Measurements from ENCODE around the gene CABLES1. TPM values are rescaled to one million over a fixed set of nuclear protein-coding genes. Genes with fewer than 3 reads are reported as not detected.
A peak's percentile ranks its signal among the peaks of the same experiment; 100 is the strongest.
"Not testable (repeated sequence)": the region's sequence is repeated elsewhere in the genome, so short reads cannot be mapped to it uniquely, and the experiment has no call there.

CABLES1 gene
- total RNA-seq, 1 donor from 2014 or later: 18.3 TPM

GRCh38 chr18:23266717-23267446 lies 131.6 kb downstream of the CABLES1 start:
- no peak for DNase-seq (ENCODE audit: low spot score)

GRCh38 chr18:23267447-23267776 lies 132.1 kb downstream of the CABLES1 start:
- no peak for DNase-seq (ENCODE audit: low spot score)

GRCh38 chr18:23268641-23269040 lies 133.4 kb downstream of the CABLES1 start:
- peak; percentile 26 for DNase-seq (ENCODE audit: low spot score)

GRCh38 chr18:23269068-23269467 lies 133.8 kb downstream of the CABLES1 start:
- DNase-seq (ENCODE audit: low spot score): not testable (repeated sequence)

- no peak for DNase-seq (ENCODE audit: low spot score)
Measured at GRCh38 chr18:23269928-23270327, 134.6 kb downstream of the CABLES1 start.

GRCh38 chr18:23270986-23271680 lies 135.8 kb downstream of the CABLES1 start:
- peak; percentile 42 for DNase-seq (ENCODE audit: low spot score)

- DNase-seq (ENCODE audit: low spot score): no peak
Measured at GRCh38 chr18:23272498-23273232, 137.4 kb downstream of the CABLES1 start.

GRCh38 chr18:23273443-23273966 lies 138.2 kb downstream of the CABLES1 start:
- no peak for DNase-seq (ENCODE audit: low spot score)

- DNase-seq (ENCODE audit: low spot score): no peak
Measured at GRCh38 chr18:23274638-23275482, 139.6 kb downstream of the CABLES1 start.

- no peak for DNase-seq (ENCODE audit: low spot score)
Measured at GRCh38 chr18:23276451-23276850, 141.2 kb downstream of the CABLES1 start.

GRCh38 chr18:23277399-23277798 lies 142.1 kb downstream of the CABLES1 start:
- no peak for DNase-seq (ENCODE audit: low spot score)

GRCh38 chr18:23279931-23280330 lies 144.6 kb downstream of the CABLES1 start:
- no peak for DNase-seq (ENCODE audit: low spot score)

GRCh38 chr18:23280844-23281243 lies 145.6 kb downstream of the CABLES1 start:
- no peak for DNase-seq (ENCODE audit: low spot score)

- DNase-seq (ENCODE audit: low spot score): no peak
Measured at GRCh38 chr18:23281626-23282436, 146.5 kb downstream of the CABLES1 start.

GRCh38 chr18:23282437-23282781 lies 147.1 kb downstream of the CABLES1 start:
- DNase-seq (ENCODE audit: low spot score): no peak

- no peak for DNase-seq (ENCODE audit: low spot score)
Measured at GRCh38 chr18:23283916-23284430, 148.7 kb downstream of the CABLES1 start.

- DNase-seq (ENCODE audit: low spot score): no peak
Measured at GRCh38 chr18:23284629-23285028, 149.3 kb downstream of the CABLES1 start.

- DNase-seq (ENCODE audit: low spot score): not testable (repeated sequence)
Measured at GRCh38 chr18:23285581-23285980, 150.3 kb downstream of the CABLES1 start.

GRCh38 chr18:23291456-23292205 lies 156.3 kb downstream of the CABLES1 start:
- DNase-seq (ENCODE audit: low spot score): no peak

Data from umbilical cord (tissue), 2 donors.